Gastroesophageal sphincter (tissue), 4 donors: ENCODE data around the gene KRT6A. TPM values are rescaled to one million over a fixed set of nuclear protein-coding genes. Genes with fewer than 3 reads are reported as not detected.

Experiments used
- ATAC-seq: fragments of 150-250 bp; one replicate; pipeline ENCODE4 v1.9.1; 2016; ENCODE audit warnings: mild to moderate bottlenecking, moderate library complexity
- H3K27ac ChIP-seq, 4 donors: fragments of 200-600 bp; sonication (generic) in 3 of 4; 1 replicate in 3 of 4; 2 replicates in 1 of 4; pipeline ENCODE4 v1.5.1; 2016 to 2019
- H3K27me3 ChIP-seq: fragments of 200-600 bp; sonication (generic); one replicate; pipeline ENCODE4 v1.5.1; 2019
- H3K36me3 ChIP-seq, 2 donors: fragments of 200-600 bp; sonication (generic); one replicate each; pipeline ENCODE4 v1.5.1; 2019; ENCODE audit warnings: control low read depth in 1 of 2
- H3K4me1 ChIP-seq, 3 donors: fragments of 200-600 bp; sonication (generic); 1 replicate in 2 of 3; 2 replicates in 1 of 3; pipeline ENCODE4 v1.5.1; 2016 to 2019; ENCODE audit warnings: control low read depth in 2 of 3
- H3K4me3 ChIP-seq, 2 donors: fragments of 200-600 bp; sonication (generic); one replicate each; pipeline ENCODE4 v1.5.1; 2019; ENCODE audit warnings: mild to moderate bottlenecking in 1 of 2, moderate library complexity in 1 of 2
- H3K9me3 ChIP-seq, 3 donors: fragments of 200-600 bp; sonication (generic); one replicate each; pipeline ENCODE4 v1.5.1; 2017 to 2019; ENCODE audit warnings: control low read depth in 2 of 3
- EP300 ChIP-seq: sonication (generic); formaldehyde crosslinking; IDR thresholded peaks from one replicate; pipeline ENCODE4 v1.6.1; 2017; ENCODE audit warnings: antibody characterized with exemption, mild to moderate bottlenecking
- POLR2A ChIP-seq, 2 donors: fragments of 450-650 bp; IDR thresholded peaks; one replicate each; pipeline ENCODE4 v1.6.1; 2017; ENCODE audit warnings: antibody characterized with exemption in 2 of 2, mild to moderate bottlenecking in 2 of 2, moderate library complexity in 1 of 2
- POLR2AphosphoS5 ChIP-seq: sonication (generic); formaldehyde crosslinking; IDR thresholded peaks from one replicate; pipeline ENCODE4 v1.6.1; 2017; ENCODE audit warnings: antibody characterized with exemption
- WGBS, 2 donors: methylation state at CpG; one replicate each; pipeline ENCODE4 v1.1.5; 2018; ENCODE audit warnings: low coverage in 1 of 2; 5-methylcytosine and 5-hydroxymethylcytosine counted together
- total RNA-seq, 4 donors: library from RNA; depleted of rRNA; stranded (reverse); fragments of >200 nt; gene quantifications; one replicate each; pipeline ENCODE4 v1.1.0, GENCODE V29; 2016
- TF ChIP-seq, protein P1 (sequence below), 4 experiments: fragments of 200-600 bp in 2 of 4; fragments of 450-650 bp in 2 of 4; sonication (generic) in 1 of 4; IDR thresholded peaks; one replicate each; pipeline ENCODE4 v1.5.1; 2017 to 2019; ENCODE audit warnings: antibody characterized with exemption in 4 of 4, mild to moderate bottlenecking in 2 of 4, moderate library complexity in 2 of 4

Gene KRT6A
- total RNA-seq: 100 to 1,000 TPM in 1 of 4 donors, 10 to 100 TPM in 2, 1 to 10 TPM in 1; 2.7 to 713 (median 61.8) TPM

DNA sequence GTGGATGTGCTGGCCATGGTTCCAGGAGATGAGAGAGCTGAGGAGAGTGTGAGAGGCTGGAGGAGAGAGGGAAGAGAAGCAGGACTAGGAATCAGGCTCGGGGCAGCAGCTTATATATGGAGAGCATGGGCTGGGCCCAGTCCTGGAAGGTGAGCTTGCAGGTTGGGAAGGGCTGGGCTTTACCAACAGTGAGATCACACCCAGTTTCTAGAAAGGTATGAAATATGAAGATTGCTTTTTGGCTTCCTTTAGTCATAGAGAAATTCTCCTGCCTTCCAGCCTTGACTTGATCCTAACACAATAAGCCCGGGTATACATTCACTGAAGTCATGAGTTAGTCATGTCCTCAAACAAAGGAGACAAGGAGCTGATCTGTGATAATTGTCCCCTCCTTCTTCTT, at the start of gene KRT6A:
Gene KRT6A, minus strand, starts transcription at position 86 of the 400 bp plus-strand sequence. Its CDS starts 69 bp downstream, at position 17.
- ATAC-seq: no peak
- WGBS, 2 donors: 89 to 100% methylated on average over 1 to 2 of the region's 2 CpGs
- TF ChIP-seq, protein P1, sequence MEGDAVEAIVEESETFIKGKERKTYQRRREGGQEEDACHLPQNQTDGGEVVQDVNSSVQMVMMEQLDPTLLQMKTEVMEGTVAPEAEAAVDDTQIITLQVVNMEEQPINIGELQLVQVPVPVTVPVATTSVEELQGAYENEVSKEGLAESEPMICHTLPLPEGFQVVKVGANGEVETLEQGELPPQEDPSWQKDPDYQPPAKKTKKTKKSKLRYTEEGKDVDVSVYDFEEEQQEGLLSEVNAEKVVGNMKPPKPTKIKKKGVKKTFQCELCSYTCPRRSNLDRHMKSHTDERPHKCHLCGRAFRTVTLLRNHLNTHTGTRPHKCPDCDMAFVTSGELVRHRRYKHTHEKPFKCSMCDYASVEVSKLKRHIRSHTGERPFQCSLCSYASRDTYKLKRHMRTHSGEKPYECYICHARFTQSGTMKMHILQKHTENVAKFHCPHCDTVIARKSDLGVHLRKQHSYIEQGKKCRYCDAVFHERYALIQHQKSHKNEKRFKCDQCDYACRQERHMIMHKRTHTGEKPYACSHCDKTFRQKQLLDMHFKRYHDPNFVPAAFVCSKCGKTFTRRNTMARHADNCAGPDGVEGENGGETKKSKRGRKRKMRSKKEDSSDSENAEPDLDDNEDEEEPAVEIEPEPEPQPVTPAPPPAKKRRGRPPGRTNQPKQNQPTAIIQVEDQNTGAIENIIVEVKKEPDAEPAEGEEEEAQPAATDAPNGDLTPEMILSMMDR (IDR thresholded peaks at IDR 0.05): no peak
- TF ChIP-seq POLR2A (IDR thresholded peaks at IDR 0.05) (no peak), EP300 (no peak), POLR2AphosphoS5 (no peak)
- Histone ChIP-seq H3K4me3 (no peak within 1 kb of the TSS), H3K27ac (no peak within 1 kb of the TSS), H3K27me3 (peaks cover 10% of the 10 kb centered on the region), H3K9me3 (no peaks in the 10 kb centered on the region), H3K4me1 (peaks cover 0 to 8% (median 0%) of the 10 kb centered on the region in 3 donors), H3K36me3 (no peaks in the 10 kb centered on the region)

DNA sequence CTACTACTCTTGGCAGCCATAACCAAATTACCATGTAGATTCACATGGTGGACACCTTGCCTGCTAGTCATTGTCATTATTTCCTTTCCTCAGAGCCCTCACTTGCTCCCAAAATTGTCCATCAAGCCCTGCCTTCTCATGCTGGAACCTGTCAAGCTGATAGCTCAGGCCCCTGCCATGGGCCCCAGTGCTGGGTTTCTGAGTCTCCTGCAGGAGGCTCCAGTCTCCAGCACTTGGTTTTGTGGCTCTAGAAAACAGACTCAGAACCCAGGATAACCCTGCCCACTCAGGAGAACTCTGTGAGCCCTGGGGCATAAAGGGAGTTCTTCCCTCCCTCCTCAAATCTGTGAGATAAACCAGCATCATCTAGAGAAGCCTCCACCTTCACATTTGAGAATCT, 49.1 kb upstream of the KRT6A start:
- TF ChIP-seq POLR2AphosphoS5 (no peak), EP300 (no peak), POLR2A (IDR thresholded peaks at IDR 0.05) (no peak)
- TF ChIP-seq, protein P1 (IDR thresholded peaks at IDR 0.05): no peak
- H3K27ac ChIP-seq: no peak overlapping the region
- ATAC-seq: no peak
- H3K36me3 ChIP-seq: no peaks in the 10 kb centered on the region
- H3K4me1 ChIP-seq: peaks cover 0 to 11% (median 0%) of the 10 kb centered on the region in 3 donors
- no peak overlapping the region for H3K4me3 ChIP-seq
- H3K9me3 ChIP-seq: no peaks in the 10 kb centered on the region
- H3K27me3 ChIP-seq: peaks cover 4% of the 10 kb centered on the region

DNA sequence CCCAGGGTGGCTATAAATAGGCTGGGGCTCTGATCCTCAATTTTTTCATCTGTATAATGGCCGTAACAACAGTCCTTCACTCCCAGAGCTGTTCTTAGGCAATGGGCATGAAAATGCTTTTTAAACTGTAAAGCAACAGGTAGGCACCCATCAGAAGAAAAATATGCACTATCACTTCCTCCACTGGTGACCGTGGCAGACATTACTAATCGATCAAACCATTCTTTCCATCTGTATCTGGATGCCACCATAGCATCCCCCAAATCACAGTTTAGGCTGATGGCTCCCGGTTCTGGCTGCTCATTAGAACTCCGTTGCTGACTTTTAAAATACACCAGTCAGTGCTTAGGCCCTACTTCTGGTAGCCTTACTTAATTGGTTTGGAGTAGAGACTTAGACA, 48.7 kb upstream of the KRT6A start:
- Histone ChIP-seq H3K27ac (no peak overlapping the region), H3K27me3 (peaks cover 4% of the 10 kb centered on the region), H3K36me3 (no peaks in the 10 kb centered on the region), H3K9me3 (no peaks in the 10 kb centered on the region), H3K4me3 (no peak overlapping the region), H3K4me1 (peaks cover 0 to 11% (median 0%) of the 10 kb centered on the region in 3 donors)
- TF ChIP-seq EP300 (no peak), POLR2AphosphoS5 (no peak), POLR2A (IDR thresholded peaks at IDR 0.05) (no peak)
- TF ChIP-seq, protein P1 (IDR thresholded peaks at IDR 0.05): no peak
- 95 to 97% methylated on average over 4 to 5 of the region's 5 CpGs for WGBS, 2 donors
- no peak for ATAC-seq

DNA sequence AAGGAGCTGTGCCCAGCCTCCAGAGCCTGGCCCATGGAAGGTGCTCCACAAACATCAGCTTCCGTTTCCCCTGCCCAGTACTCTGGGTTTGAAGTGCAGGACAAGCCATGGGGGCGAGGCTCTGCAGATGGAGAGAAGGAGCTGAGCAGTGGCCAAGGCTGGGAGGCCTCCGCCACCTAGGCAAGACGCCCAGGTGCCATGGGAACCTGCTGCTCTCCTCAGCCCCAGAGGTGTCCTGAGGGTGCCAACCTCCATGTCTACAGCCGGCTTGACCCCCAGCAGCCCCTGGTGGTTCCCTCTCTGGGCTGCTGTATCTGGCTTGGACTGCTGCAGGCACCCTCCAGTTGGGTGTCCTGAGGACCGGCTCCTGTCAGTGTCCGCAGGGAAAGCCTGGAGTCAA, 47.5 kb upstream of the KRT6A start:
- 100% methylated on average over 2 of the region's 7 CpGs; no CpG with 5 or more reads in 1 of the 2 donors for WGBS, 2 donors
- no peak overlapping the region for H3K4me3 ChIP-seq
- H3K27me3 ChIP-seq: peaks cover 4% of the 10 kb centered on the region
- no peaks in the 10 kb centered on the region for H3K9me3 ChIP-seq
- peaks cover 0 to 11% (median 0%) of the 10 kb centered on the region in 3 donors for H3K4me1 ChIP-seq
- TF ChIP-seq, protein P1 (IDR thresholded peaks at IDR 0.05): no peak
- TF ChIP-seq EP300: no peak
- TF ChIP-seq POLR2A (IDR thresholded peaks at IDR 0.05): no peak
- TF ChIP-seq POLR2AphosphoS5: no peak
- no peaks in the 10 kb centered on the region for H3K36me3 ChIP-seq
- no peak overlapping the region for H3K27ac ChIP-seq
- ATAC-seq: no peak

DNA sequence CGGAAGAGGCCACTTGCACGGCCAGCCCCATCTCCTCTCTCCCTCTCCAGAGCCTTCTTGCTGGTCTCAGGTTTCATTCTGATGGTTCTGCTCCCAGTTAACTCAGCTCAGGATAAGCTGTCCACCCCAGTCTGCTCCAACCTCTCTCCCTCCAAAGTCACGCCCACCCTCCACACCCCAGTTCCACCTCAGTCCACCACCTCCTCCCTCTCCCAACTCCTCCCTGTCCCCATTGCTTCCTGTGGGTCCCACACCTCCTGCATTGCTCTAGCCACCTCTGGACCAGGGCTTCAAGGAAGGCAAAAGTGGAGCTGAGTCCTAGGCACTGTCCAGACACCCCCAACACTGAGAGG, 46.7 kb upstream of the KRT6A start:
- no peak for ATAC-seq
- H3K9me3 ChIP-seq: no peaks in the 10 kb centered on the region
- H3K27me3 ChIP-seq: peaks cover 4% of the 10 kb centered on the region
- TF ChIP-seq EP300 (no peak), POLR2A (IDR thresholded peaks at IDR 0.05) (no peak), POLR2AphosphoS5 (no peak)
- TF ChIP-seq, protein P1 (IDR thresholded peaks at IDR 0.05): no peak
- WGBS, 2 donors: 94 to 100% methylated on average over 2 of the region's 3 CpGs
- no peaks in the 10 kb centered on the region for H3K36me3 ChIP-seq
- no peak overlapping the region for H3K27ac ChIP-seq
- no peak overlapping the region for H3K4me3 ChIP-seq
- H3K4me1 ChIP-seq: peaks cover 0 to 11% (median 0%) of the 10 kb centered on the region in 3 donors
